Neural cell (in vitro differentiated cells): ENCODE results near the gene TEX22. TPM values are rescaled to one million over a fixed set of nuclear protein-coding genes. Genes with fewer than 3 reads are reported as not detected.

ENCODE experiments used
- H2AFZ ChIP-seq: fragments of 200-600, 300-800 bp; sonication (generic), shearing (Covaris generic); 2 replicates; pipeline ENCODE4 v1.6.0; 2014; ENCODE audit warnings: low read depth, mild to moderate bottlenecking, antibody characterized with exemption, low read length, moderate library complexity
- H3F3A ChIP-seq: fragments of 200-600 bp; shearing (Covaris generic); 2 replicates; pipeline ENCODE4 v1.6.1; 2016; ENCODE audit warnings: mild to moderate bottlenecking, moderate library complexity, mixed read lengths, antibody characterized with exemption, low read length; ENCODE audit not compliant: insufficient read depth, poor library complexity, severe bottlenecking
- H3K27ac ChIP-seq: fragments of 200-600, 300-800 bp; sonication (generic), shearing (Covaris generic); 2 replicates; pipeline ENCODE4 v1.5.1; 2014; ENCODE audit warnings: mild to moderate bottlenecking, low read length, moderate library complexity
- H3K27me3 ChIP-seq: fragments of 300-800, 200-600 bp; sonication (generic), shearing (Covaris generic); 2 replicates; pipeline ENCODE4 v1.6.0; 2014; ENCODE audit warnings: mild to moderate bottlenecking, low read depth, low read length, moderate library complexity; ENCODE audit not compliant: insufficient read depth
- H3K36me3 ChIP-seq: fragments of 300-800, 200-600 bp; sonication (generic), shearing (Covaris generic); 2 replicates; pipeline ENCODE4 v1.5.1; 2014; ENCODE audit warnings: mild to moderate bottlenecking, antibody characterized with exemption, low read length, moderate library complexity; ENCODE audit not compliant: insufficient read depth
- H3K4me2 ChIP-seq: fragments of 300-800, 200-600 bp; sonication (generic), shearing (Covaris generic); 2 replicates; pipeline ENCODE4 v1.6.0; 2014; ENCODE audit warnings: mild to moderate bottlenecking, low read length
- H3K4me3 ChIP-seq: fragments of 300-800, 200-600 bp; sonication (generic), shearing (Covaris generic); 2 replicates; pipeline ENCODE4 v1.5.1; 2014; ENCODE audit warnings: mild to moderate bottlenecking, low read length, moderate library complexity
- H3K79me2 ChIP-seq: fragments of 200-600 bp; shearing (Covaris generic); replicated peaks from 2 replicates; pipeline ENCODE4 v1.6.0; 2014; ENCODE audit warnings: mild to moderate bottlenecking, low read length, moderate library complexity; ENCODE audit not compliant: insufficient read depth
- H3K9ac ChIP-seq: fragments of 300-800, 200-600 bp; sonication (generic), shearing (Covaris generic); 2 replicates; pipeline ENCODE4 v1.6.1; 2016; ENCODE audit warnings: mild to moderate bottlenecking, low read length, mixed read lengths
- H3K9me2 ChIP-seq: fragments of 200-600 bp; shearing (Covaris generic); 2 replicates; pipeline ENCODE4 v1.6.1; 2016; ENCODE audit warnings: mild to moderate bottlenecking, low read length, mixed read lengths; ENCODE audit not compliant: insufficient read depth
- H3K9me3 ChIP-seq: fragments of 200-600, 300-800 bp; sonication (generic), shearing (Covaris generic); 2 replicates; pipeline ENCODE4 v1.6.1; 2016; ENCODE audit warnings: mild to moderate bottlenecking, mixed run types, low read length, moderate library complexity, mixed read lengths
- H4K20me1 ChIP-seq: fragments of 200-600 bp; shearing (Covaris generic); 2 replicates; pipeline ENCODE4 v1.6.1; 2016; ENCODE audit warnings: mild to moderate bottlenecking, mixed run types; ENCODE audit not compliant: insufficient read depth
- CTCF ChIP-seq: fragments of 450-650 bp; IDR thresholded peaks from 2 replicates; pipeline ENCODE4 v1.5.1; 2014; ENCODE audit warnings: antibody characterized with exemption, mild to moderate bottlenecking, moderate library complexity; ENCODE audit not compliant: poor library complexity, severe bottlenecking
- EP300 ChIP-seq: fragments of 450-650 bp; conservative IDR thresholded peaks from 2 replicates; pipeline ENCODE4 v1.6.1; 2014; ENCODE audit warnings: antibody characterized with exemption, mild to moderate bottlenecking, moderate library complexity; ENCODE audit not compliant: poor library complexity, severe bottlenecking
- EZH2 ChIP-seq: fragments of 200-600, 300-800 bp; shearing (Covaris generic), sonication (generic); IDR thresholded peaks from 2 replicates; pipeline ENCODE4 v1.6.1; 2014; ENCODE audit warnings: antibody characterized with exemption, low read length, borderline replicate concordance, mild to moderate bottlenecking; ENCODE audit not compliant: insufficient read depth, poor library complexity, severe bottlenecking
- MXI1 ChIP-seq: fragments of 450-650 bp; conservative IDR thresholded peaks from 2 replicates; pipeline ENCODE4 v1.6.1; 2014; ENCODE audit warnings: antibody characterized with exemption, mild to moderate bottlenecking; ENCODE audit not compliant: poor library complexity, severe bottlenecking
- POLR2AphosphoS5 ChIP-seq: IDR thresholded peaks from 2 replicates; pipeline ENCODE4 v1.6.1; 2012
- RAD21 ChIP-seq: fragments of 450-650 bp; conservative IDR thresholded peaks from 2 replicates; pipeline ENCODE4 v1.6.1; 2014; ENCODE audit warnings: antibody characterized with exemption, mild to moderate bottlenecking, moderate library complexity
- SMC3 ChIP-seq: fragments of 450-650 bp; conservative IDR thresholded peaks from 2 replicates; pipeline ENCODE4 v1.6.1; 2014; ENCODE audit warnings: antibody characterized with exemption, mild to moderate bottlenecking, moderate library complexity; ENCODE audit not compliant: poor library complexity
- TAF1 ChIP-seq: IDR thresholded peaks from 2 replicates; pipeline ENCODE4 v1.6.1; 2012; ENCODE audit warnings: low read depth
- polyA plus RNA-seq: library from polyadenylated mRNA; depleted of rRNA; stranded (reverse); fragments of >200 nt; gene quantifications from 2 replicates; pipeline ENCODE4 v1.2.3, GENCODE V29; 2014
- TF ChIP-seq, protein P1 (sequence below): IDR thresholded peaks from 2 replicates; pipeline ENCODE4 v1.6.1; 2012; ENCODE audit warnings: borderline replicate concordance

The TEX22 gene
- polyA plus RNA-seq, 1 donor from 2014 or later, result 0.22 TPM

DNA sequence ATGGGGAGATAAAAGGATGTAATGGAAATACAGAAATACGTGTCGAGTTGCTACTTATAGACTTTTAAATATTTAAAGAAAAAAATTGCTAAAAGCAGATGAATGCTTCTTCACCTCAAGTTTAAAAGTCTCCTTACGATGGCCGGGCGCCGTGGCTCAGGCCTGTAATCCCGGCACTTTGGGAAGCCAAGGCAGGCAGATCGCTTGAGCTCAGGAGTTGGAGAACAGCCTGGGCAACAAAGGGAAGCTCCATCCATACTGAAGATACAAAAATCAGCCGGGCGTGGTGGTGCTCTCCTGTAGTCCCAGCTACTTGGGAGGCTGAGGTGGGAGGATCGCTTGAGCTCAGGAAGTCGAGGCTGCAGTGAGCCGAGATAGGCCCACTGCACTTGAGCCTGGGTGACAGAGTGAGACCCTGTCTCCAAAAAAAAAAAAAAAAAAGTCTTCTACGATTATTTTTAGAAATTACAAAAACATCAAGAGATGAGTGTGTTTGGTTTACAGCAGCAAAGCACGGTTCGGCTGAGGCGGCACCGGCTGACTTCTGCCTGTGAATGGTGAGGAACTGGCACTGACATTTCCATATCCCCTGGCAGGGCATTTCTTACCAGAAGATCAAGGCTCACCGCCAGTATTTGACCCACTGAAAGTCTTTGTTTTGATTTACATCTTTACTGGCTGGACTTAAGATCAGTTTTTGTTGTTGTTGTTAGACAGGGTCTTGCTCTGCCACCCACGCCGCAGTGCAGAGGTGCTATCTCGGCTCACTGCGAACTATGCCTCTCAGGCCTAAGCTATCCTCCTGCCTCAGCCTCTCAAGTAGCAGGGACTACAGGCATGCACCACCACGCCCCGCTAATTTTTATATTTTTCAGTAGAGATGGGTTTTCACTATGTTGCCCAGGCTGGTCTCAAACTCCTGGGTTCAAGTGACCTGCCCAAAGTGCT is 17.4 kb downstream of the TEX22 start:
- Histone ChIP-seq H3K4me2 (no peak overlapping the region), H3F3A (peaks cover 4% of the 10 kb centered on the region), H4K20me1 (no peaks in the 10 kb centered on the region), H3K9me3 (no peaks in the 10 kb centered on the region), H2AFZ (peak overlapping the region; percentile 19), H3K9me2 (no peaks in the 10 kb centered on the region), H3K9ac (peak overlapping the region; percentile 41), H3K27ac (no peak overlapping the region), H3K79me2 (peaks cover 12% of the 10 kb centered on the region), H3K36me3 (no peaks in the 10 kb centered on the region), H3K27me3 (peaks cover 12% of the 10 kb centered on the region), H3K4me3 (peak overlapping the region; percentile 57)
- TF ChIP-seq SMC3 (no peak), POLR2AphosphoS5 (no peak), RAD21 (no peak), TAF1 (no peak), MXI1 (no peak), CTCF (no peak), EZH2 (no peak), EP300 (no peak)
- TF ChIP-seq, protein P1, sequence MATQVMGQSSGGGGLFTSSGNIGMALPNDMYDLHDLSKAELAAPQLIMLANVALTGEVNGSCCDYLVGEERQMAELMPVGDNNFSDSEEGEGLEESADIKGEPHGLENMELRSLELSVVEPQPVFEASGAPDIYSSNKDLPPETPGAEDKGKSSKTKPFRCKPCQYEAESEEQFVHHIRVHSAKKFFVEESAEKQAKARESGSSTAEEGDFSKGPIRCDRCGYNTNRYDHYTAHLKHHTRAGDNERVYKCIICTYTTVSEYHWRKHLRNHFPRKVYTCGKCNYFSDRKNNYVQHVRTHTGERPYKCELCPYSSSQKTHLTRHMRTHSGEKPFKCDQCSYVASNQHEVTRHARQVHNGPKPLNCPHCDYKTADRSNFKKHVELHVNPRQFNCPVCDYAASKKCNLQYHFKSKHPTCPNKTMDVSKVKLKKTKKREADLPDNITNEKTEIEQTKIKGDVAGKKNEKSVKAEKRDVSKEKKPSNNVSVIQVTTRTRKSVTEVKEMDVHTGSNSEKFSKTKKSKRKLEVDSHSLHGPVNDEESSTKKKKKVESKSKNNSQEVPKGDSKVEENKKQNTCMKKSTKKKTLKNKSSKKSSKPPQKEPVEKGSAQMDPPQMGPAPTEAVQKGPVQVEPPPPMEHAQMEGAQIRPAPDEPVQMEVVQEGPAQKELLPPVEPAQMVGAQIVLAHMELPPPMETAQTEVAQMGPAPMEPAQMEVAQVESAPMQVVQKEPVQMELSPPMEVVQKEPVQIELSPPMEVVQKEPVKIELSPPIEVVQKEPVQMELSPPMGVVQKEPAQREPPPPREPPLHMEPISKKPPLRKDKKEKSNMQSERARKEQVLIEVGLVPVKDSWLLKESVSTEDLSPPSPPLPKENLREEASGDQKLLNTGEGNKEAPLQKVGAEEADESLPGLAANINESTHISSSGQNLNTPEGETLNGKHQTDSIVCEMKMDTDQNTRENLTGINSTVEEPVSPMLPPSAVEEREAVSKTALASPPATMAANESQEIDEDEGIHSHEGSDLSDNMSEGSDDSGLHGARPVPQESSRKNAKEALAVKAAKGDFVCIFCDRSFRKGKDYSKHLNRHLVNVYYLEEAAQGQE, result no peak

GRCh38 chr14:105416671-105417070 is 18.3 kb downstream of the TEX22 start:
- TF ChIP-seq POLR2AphosphoS5 (no peak), EZH2 (no peak), RAD21 (no peak), CTCF (no peak), MXI1 (no peak), TAF1 (no peak), SMC3 (no peak), EP300 (no peak)
- TF ChIP-seq, protein P1, result no peak
- H3K27ac ChIP-seq, result no peak overlapping the region

More at GRCh38 chr14:105416671-105417070, 18.3 kb downstream of the TEX22 start:
- Histone ChIP-seq H3K36me3 (no peaks in the 10 kb centered on the region), H3K9ac (no peak overlapping the region), H3K79me2 (peaks cover 15% of the 10 kb centered on the region), H2AFZ (no peak overlapping the region), H3K9me2 (no peaks in the 10 kb centered on the region), H3K9me3 (no peaks in the 10 kb centered on the region), H3K4me3 (no peak overlapping the region), H4K20me1 (no peaks in the 10 kb centered on the region), H3F3A (peaks cover 4% of the 10 kb centered on the region), H3K27me3 (peaks cover 7% of the 10 kb centered on the region), H3K4me2 (no peak overlapping the region)
